Activated CD8-positive, alpha-beta T cell treated with anti-CD3 and anti-CD28 coated beads for 36 hours (primary cell): ENCODE results near the gene RASIP1. TPM values are rescaled to one million over a fixed set of nuclear protein-coding genes. Genes with fewer than 3 reads are reported as not detected.

Source experiments
- ATAC-seq: fragments of 200-7000 bp; cut with Tn5 transposase; one replicate; pipeline ENCODE4 v1.10.0; 2021; ENCODE audit warnings: mild to moderate bottlenecking, moderate library complexity
- CTCF ChIA-PET: fragments of 350-600 bp; sonication (Branson Sonifier 250); formaldehyde crosslinking; loops from one replicate; lab custom pipeline; 2021; ENCODE audit warnings: antibody characterized with exemption; lab: Charles Lee
- POLR2A ChIA-PET: fragments of 350-600 bp; sonication (Branson Sonifier 250); formaldehyde crosslinking; loops from one replicate; lab custom pipeline; 2021; ENCODE audit warnings: antibody characterized with exemption; lab: Charles Lee
- DNase-seq: peaks from one replicate; pipeline ENCODE4 v3.0.0-alpha.2; 2020
- H3K27ac Mint-ChIP-seq: one replicate; pipeline ENCODE4 v1.8.0; 2021; ENCODE audit warnings: mild to moderate bottlenecking, mixed read lengths
- H3K27me3 Mint-ChIP-seq: one replicate; pipeline ENCODE4 v1.8.0; 2021; ENCODE audit warnings: mixed read lengths
- H3K36me3 Mint-ChIP-seq: one replicate; pipeline ENCODE4 v1.8.0; 2021; ENCODE audit warnings: low read depth, mixed read lengths
- H3K4me1 Mint-ChIP-seq: one replicate; pipeline ENCODE4 v1.8.0; 2021; ENCODE audit warnings: low read depth, mixed read lengths
- H3K4me3 Mint-ChIP-seq: one replicate; pipeline ENCODE4 v1.8.0; 2021; ENCODE audit warnings: mild to moderate bottlenecking, moderate library complexity, mixed read lengths
- H3K9me3 Mint-ChIP-seq: one replicate; pipeline ENCODE4 v1.8.0; 2021; ENCODE audit warnings: mixed read lengths
- intact Hi-C: fragments of 100-400 bp; cut with micrococcal nuclease; formaldehyde crosslinking; loops from one replicate; pipeline ENCODE4 v1.10.0; 2022
- total RNA-seq, 2 experiments: library from RNA; stranded (reverse); gene quantifications; one replicate each; pipeline ENCODE4 v1.2.3, GENCODE V29; 2021
- TF ChIP-seq, protein P1 (sequence below): fragments of 200-600 bp; IDR thresholded peaks from one replicate; pipeline ENCODE4 v1.8.0; 2022; ENCODE audit warnings: antibody characterized with exemption, mild to moderate bottlenecking

RASIP1 gene
- total RNA-seq, 2 experiments from 2014 or later: 0.72 to 1.2 TPM

DNA sequence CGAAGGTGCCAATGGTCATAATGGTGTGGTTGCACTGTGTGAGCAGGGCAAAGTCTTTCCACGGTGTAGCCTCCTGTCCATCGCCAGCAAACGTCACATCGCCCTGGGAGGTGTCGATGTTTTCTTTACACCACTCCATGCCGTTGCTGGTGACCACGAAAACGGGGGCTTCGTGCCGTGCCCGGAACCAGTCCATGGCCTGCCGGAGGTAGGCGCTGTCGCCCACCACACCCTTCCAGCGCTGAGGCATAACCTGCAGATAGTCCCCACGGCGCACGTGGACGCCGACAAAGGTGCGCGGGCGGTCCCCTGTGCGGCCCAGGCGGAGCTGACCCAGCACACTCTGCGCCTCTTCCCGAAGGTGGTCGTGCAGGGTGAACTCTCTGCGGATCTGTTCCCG is 9.9 kb upstream of the RASIP1 start:
- CTCF ChIA-PET: no interaction called here
- intact Hi-C loops: no loop called here
- H3K27me3 Mint-ChIP-seq: peaks cover 33% of the 10 kb centered on the region
- H3K4me3 Mint-ChIP-seq: no peak overlapping the region
- H3K27ac Mint-ChIP-seq: no peak overlapping the region
- POLR2A ChIA-PET: no interaction called here
- no peaks in the 10 kb centered on the region for H3K9me3 Mint-ChIP-seq
- no peak for DNase-seq
- no peaks in the 10 kb centered on the region for H3K36me3 Mint-ChIP-seq
- TF ChIP-seq, protein P1, sequence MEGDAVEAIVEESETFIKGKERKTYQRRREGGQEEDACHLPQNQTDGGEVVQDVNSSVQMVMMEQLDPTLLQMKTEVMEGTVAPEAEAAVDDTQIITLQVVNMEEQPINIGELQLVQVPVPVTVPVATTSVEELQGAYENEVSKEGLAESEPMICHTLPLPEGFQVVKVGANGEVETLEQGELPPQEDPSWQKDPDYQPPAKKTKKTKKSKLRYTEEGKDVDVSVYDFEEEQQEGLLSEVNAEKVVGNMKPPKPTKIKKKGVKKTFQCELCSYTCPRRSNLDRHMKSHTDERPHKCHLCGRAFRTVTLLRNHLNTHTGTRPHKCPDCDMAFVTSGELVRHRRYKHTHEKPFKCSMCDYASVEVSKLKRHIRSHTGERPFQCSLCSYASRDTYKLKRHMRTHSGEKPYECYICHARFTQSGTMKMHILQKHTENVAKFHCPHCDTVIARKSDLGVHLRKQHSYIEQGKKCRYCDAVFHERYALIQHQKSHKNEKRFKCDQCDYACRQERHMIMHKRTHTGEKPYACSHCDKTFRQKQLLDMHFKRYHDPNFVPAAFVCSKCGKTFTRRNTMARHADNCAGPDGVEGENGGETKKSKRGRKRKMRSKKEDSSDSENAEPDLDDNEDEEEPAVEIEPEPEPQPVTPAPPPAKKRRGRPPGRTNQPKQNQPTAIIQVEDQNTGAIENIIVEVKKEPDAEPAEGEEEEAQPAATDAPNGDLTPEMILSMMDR: no peak
- ATAC-seq: no peak
- H3K4me1 Mint-ChIP-seq: peaks cover 16% of the 10 kb centered on the region

DNA sequence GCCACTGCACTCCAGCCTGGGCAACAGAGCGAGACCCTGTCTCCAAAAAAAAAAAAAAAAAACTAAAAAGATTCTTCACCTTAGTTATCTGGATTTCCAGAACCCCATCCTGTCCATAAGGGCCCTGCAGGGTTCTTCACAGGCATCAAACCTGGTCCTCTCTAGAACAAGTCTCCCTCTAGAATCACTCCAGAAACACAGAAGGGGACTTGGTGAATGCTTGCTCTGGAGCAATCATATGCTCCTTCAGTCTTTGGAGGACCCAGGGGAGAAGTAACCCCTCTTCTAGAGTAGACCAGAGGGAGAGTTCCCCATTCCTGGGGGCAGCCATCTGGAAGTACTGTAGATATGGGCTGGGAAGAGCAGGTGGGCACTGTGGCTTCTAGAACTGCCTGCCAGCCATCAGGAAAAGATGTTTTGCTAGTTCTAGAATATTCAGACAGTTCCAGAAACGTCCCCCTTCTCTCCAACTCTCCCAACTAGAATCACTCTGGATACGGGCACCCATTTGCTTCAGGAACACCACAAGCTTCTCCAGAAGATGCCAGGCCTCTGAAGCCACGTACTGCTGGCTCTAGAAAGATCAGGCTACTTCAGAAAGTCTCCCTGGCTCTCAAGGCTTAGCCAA is 9.3 kb upstream of the RASIP1 start:
- POLR2A ChIA-PET: no interaction called here
- Mint-ChIP-seq H3K4me3 (no peak overlapping the region), H3K9me3 (no peaks in the 10 kb centered on the region), H3K27me3 (peaks cover 32% of the 10 kb centered on the region), H3K36me3 (no peaks in the 10 kb centered on the region), H3K4me1 (peaks cover 16% of the 10 kb centered on the region), H3K27ac (no peak overlapping the region)
- no peak for ATAC-seq
- intact Hi-C loops: loop anchor here (10.0 kb wide), 1 partner anchor 105 kb away; the partner anchor contains the start of gene CA11
- CTCF ChIA-PET: interaction anchor here (0.7 kb wide), 1 partner anchor 449 kb away, joined by 3 read pairs; no protein-coding TSS in a partner anchor
- no peak for DNase-seq
- TF ChIP-seq, protein P1: no peak

DNA sequence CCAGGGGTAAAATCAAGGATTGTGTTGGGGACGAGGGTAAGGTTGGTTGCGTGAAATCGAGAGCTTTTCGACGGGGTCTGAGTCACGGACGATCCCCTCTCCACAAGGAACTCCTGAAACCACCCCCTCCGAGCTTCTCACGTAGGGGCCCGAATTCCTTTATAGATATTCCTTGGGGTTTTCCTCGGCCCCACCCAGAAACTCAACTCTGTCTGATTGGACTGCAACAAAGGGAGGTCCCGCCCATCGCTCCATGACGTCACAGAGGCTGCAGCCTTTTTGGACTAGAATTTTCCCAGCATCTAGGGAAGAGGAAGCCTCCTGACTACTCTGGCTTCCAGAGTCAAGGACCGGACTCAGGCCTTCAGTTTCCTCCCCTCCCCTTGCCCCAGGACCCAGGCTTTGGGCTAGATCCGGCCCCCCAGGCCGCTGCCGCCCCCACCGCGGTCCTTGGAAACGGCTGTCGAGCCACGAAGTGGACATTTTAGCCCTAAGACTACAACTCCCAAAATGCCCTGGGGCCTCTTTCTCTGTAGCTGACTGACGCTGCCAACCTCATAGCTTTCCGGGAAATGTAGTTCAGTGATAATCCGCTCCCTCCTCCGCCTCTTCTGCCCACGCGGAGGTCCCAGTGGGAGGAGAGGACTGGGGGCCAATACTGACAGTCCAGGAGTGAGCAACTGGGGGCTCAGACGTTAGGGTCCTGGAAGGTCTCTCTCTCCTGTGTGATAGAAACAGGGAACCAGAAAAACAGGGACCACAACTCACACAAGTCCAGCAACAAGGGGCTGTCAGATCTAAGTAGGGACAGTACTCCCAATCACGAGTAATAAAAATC is 6.5 kb upstream of the RASIP1 start, which contains the start of gene IZUMO1:
TSS of gene IZUMO1 (minus strand) at position 172 of the 838 bp plus-strand sequence. CDS start 1,050 bp downstream, outside the sequence.
- Mint-ChIP-seq H3K27ac (no peak within 1 kb of the TSS), H3K27me3 (peaks cover 17% of the 10 kb centered on the region), H3K4me3 (no peak within 1 kb of the TSS), H3K36me3 (no peaks in the 10 kb centered on the region), H3K9me3 (no peaks in the 10 kb centered on the region), H3K4me1 (peaks cover 6% of the 10 kb centered on the region)
- DNase-seq (peak; percentile 77), ATAC-seq (peak; percentile 81)
- intact Hi-C loops: loop anchor here (10.0 kb wide), 1 partner anchor 102 kb away; the partner anchor contains the start of gene CA11
- CTCF ChIA-PET: interaction anchor here (0.8 kb wide), 1 partner anchor 153 kb away, joined by 3 read pairs; the partner anchor contains the start of gene NUCB1
- TF ChIP-seq, protein P1: no peak
- POLR2A ChIA-PET: interaction anchor here (0.6 kb wide), 1 partner anchor 223 kb away, joined by 3 read pairs; no protein-coding TSS in a partner anchor

DNA sequence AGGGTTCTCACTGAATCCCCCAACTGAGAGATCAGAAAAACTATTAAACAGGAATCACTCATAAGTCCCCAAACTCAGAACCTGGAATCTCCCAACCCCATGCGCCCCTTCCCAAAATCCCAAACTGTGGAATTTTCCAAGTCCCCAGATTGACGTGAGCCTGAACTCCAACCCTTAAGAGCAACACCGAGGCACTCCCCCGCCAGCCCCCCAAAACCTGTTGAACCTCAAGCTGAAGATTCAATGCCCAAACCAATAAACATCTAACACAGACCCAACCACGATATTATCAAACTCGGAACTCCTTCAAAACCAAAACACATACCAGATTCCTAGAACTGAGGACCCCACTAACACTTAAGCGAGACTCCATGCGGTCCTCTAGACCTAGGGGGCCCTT is 5.7 kb upstream of the RASIP1 start:
- no peaks in the 10 kb centered on the region for H3K36me3 Mint-ChIP-seq
- no peak overlapping the region for H3K27ac Mint-ChIP-seq
- POLR2A ChIA-PET: no interaction called here
- H3K9me3 Mint-ChIP-seq: no peaks in the 10 kb centered on the region
- TF ChIP-seq, protein P1: no peak
- ATAC-seq (no peak), DNase-seq (no peak)
- CTCF ChIA-PET: interaction anchor here (0.8 kb wide), 1 partner anchor 154 kb away, joined by 3 read pairs; the partner anchor contains the start of gene NUCB1
- H3K4me1 Mint-ChIP-seq: peaks cover 10% of the 10 kb centered on the region
- H3K4me3 Mint-ChIP-seq: no peak overlapping the region
- H3K27me3 Mint-ChIP-seq: peaks cover 14% of the 10 kb centered on the region
- intact Hi-C loops: loop anchor here (10.0 kb wide), 1 partner anchor 101 kb away; the partner anchor contains the start of gene CA11
